Measurements from ENCODE around the gene CHN2. TPM values are rescaled to one million over a fixed set of nuclear protein-coding genes. Genes with fewer than 3 reads are reported as not detected.

CHN2 gene
- polyA plus RNA-seq, 2 of the 4 experiments (the other 2 are of a cell fraction) = 0.06 TPM; not detected in 1

DNA sequence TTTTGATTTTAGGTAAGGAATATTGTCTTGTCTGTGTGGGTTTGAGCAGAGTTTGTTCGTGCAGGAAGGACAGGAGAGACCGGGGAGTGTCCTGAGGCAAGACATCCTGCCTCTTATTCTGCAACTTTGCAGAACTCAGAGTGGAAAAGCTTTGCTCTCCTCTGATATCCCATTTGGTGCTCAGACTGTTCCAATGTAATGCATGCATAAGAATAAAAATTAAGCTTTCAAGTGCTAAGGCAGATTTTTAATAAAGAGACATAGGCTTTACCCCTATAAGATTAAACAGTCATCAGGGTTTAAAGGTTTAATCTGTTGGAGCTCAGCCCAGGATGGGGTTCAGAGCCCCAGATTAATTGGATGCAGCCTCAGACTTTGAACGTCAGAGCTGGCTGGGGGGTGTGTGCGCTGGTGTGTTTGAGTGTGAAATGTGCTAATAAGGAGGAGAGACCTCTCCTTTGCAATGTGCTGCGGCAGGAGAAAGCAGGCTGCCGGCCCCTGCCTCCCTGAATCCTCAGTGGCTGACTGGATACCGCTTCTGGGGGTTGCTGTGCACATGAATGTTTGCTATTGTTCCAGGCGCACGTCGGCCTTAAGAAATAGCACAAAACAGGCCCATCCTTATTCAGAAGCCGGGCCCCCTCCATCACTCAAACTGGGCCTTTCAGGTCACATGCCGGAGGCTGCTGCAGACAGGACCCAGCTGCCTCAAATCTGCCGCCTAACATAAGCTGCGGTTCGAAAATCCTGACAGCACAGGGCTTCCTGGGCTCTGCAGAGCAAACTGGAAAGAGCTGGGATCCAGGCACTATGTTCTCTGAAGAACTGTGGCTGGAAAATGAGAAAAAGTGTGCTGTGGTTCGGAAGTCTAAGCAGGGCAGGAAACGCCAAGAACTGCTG, 285.0 kb downstream of the CHN2 start:
- CTCF ChIA-PET = no interaction called here
- TF ChIP-seq HOXB5 (CRISPR knock-in tag; IDR thresholded peaks at IDR 0.05) (no peak), ZSCAN20 (CRISPR knock-in tag; IDR thresholded peaks at IDR 0.05) (no peak), ESRRA (IDR thresholded peaks at IDR 0.05; ENCODE audit: borderline replicate concordance, low read length) (no peak), EP300 (IDR thresholded peaks at IDR 0.05) (no peak), EHMT2 (IDR thresholded peaks at IDR 0.05; ENCODE audit: low read depth) (no peak), POLR2AphosphoS2 (conservative IDR thresholded peaks at IDR 0.05; ENCODE audit: low read length) (no peak), JUNB (IDR thresholded peaks at IDR 0.05) (no peak), GATA3 (IDR thresholded peaks at IDR 0.05; ENCODE audit: borderline replicate concordance) (no peak), MYC (IDR thresholded peaks at IDR 0.05; ENCODE audit: borderline replicate concordance, low read length) (no peak), POLR2A (IDR thresholded peaks at IDR 0.05; ENCODE audit: low read length) (no peak), RNF2 (IDR thresholded peaks at IDR 0.05; ENCODE audit: borderline replicate concordance, low read depth) (no peak)
- TF ChIP-seq, protein P1, sequence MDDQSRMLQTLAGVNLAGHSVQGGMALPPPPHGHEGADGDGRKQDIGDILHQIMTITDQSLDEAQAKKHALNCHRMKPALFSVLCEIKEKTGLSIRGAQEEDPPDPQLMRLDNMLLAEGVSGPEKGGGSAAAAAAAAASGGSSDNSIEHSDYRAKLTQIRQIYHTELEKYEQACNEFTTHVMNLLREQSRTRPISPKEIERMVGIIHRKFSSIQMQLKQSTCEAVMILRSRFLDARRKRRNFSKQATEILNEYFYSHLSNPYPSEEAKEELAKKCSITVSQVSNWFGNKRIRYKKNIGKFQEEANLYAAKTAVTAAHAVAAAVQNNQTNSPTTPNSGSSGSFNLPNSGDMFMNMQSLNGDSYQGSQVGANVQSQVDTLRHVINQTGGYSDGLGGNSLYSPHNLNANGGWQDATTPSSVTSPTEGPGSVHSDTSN (IDR thresholded peaks at IDR 0.05) = no peak
- TF ChIP-seq, protein P2, sequence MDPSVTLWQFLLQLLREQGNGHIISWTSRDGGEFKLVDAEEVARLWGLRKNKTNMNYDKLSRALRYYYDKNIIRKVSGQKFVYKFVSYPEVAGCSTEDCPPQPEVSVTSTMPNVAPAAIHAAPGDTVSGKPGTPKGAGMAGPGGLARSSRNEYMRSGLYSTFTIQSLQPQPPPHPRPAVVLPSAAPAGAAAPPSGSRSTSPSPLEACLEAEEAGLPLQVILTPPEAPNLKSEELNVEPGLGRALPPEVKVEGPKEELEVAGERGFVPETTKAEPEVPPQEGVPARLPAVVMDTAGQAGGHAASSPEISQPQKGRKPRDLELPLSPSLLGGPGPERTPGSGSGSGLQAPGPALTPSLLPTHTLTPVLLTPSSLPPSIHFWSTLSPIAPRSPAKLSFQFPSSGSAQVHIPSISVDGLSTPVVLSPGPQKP (IDR thresholded peaks at IDR 0.05; ENCODE audit: low read depth, low read length) = no peak
- TF ChIP-seq, protein P3, sequence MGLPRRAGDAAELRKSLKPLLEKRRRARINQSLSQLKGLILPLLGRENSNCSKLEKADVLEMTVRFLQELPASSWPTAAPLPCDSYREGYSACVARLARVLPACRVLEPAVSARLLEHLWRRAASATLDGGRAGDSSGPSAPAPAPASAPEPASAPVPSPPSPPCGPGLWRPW (IDR thresholded peaks at IDR 0.05) = no peak
- TF ChIP-seq, protein P4, sequence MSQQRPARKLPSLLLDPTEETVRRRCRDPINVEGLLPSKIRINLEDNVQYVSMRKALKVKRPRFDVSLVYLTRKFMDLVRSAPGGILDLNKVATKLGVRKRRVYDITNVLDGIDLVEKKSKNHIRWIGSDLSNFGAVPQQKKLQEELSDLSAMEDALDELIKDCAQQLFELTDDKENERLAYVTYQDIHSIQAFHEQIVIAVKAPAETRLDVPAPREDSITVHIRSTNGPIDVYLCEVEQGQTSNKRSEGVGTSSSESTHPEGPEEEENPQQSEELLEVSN (IDR thresholded peaks at IDR 0.05; ENCODE audit: borderline replicate concordance, low read depth) = no peak
- TF ChIP-seq, protein P5, sequence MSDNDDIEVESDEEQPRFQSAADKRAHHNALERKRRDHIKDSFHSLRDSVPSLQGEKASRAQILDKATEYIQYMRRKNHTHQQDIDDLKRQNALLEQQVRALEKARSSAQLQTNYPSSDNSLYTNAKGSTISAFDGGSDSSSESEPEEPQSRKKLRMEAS (IDR thresholded peaks at IDR 0.05) = no peak
- H3K4me3 ChIP-seq = no peak overlapping the region
- peaks cover 8% of the 10 kb centered on the region; the same call in 2 of the 3 replicates for H3K4me1 ChIP-seq
- DNase-seq (ENCODE audit: low read depth in 1 of 2, low spot score in 1 of 2) (no peak), FAIRE-seq (no peak), ATAC-seq (no peak)
- WGBS (ENCODE audit: missing lambda C conversion rate) = 66% methylated on average over 12 of the region's 17 CpGs
- H3K27ac ChIP-seq = no peak overlapping the region
- POLR2A ChIA-PET = no interaction called here
- H3K9me3 ChIP-seq = no peaks in the 10 kb centered on the region; the same call in 2 of the 3 replicates
- no peak overlapping the region for H3K4me2 ChIP-seq

DNA sequence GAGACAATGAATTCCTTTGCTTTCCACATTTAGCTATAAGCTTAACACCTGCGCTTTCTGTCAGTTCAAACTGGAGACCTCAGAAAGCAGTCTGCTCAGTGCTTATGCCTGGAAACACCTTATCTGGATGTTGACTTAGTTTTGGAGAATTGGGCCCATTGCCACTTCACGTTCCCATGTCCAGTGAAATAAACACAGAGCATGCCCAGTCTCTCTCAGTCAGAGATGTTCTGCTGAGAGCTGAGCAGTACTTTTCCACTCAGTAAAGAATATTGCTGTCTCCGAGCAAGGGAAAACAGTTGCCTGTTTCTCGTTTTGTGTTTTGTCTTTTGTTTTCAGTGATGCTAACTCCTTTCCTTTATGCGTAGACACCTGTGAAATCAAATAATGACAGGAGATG, 285.9 kb downstream of the CHN2 start:
- no peak overlapping the region for H3K4me2 ChIP-seq
- H3K9me3 ChIP-seq = no peaks in the 10 kb centered on the region
- WGBS (ENCODE audit: missing lambda C conversion rate) = 70% methylated on average over 5 of the region's 5 CpGs
- H3K4me1 ChIP-seq = peaks cover 14% of the 10 kb centered on the region
- FAIRE-seq = no peak
- no peak overlapping the region for H3K4me3 ChIP-seq
- H3K27ac ChIP-seq = no peak overlapping the region
- ATAC-seq = no peak
- ChIA-PET POLR2A (no interaction called here), CTCF (no interaction called here)
- DNase-seq (ENCODE audit: low read depth in 1 of 2, low spot score in 1 of 2) = no peak
- TF ChIP-seq NR3C1 (IDR thresholded peaks at IDR 0.05) (no peak), HDAC2 (IDR thresholded peaks at IDR 0.05) (no peak), POLR2A (IDR thresholded peaks at IDR 0.05; ENCODE audit: low read length) (no peak), MAFK (IDR thresholded peaks at IDR 0.05; ENCODE audit: partially characterized antibody) (no peak), KDM5A (IDR thresholded peaks at IDR 0.05) (no peak), HOXB13 (CRISPR knock-in tag; IDR thresholded peaks at IDR 0.05; ENCODE audit: low read depth) (no peak), EHF (CRISPR knock-in tag; IDR thresholded peaks at IDR 0.05) (no peak), RCOR1 (IDR thresholded peaks at IDR 0.05; ENCODE audit: low read depth, low read length) (no peak), SREBF2 (IDR thresholded peaks at IDR 0.05) (no peak), ZNF302 (CRISPR knock-in tag; IDR thresholded peaks at IDR 0.05) (no peak), CEBPB (IDR thresholded peaks at IDR 0.05) (no peak), CBX8 (IDR thresholded peaks at IDR 0.05) (no peak)
- TF ChIP-seq, protein P6, sequence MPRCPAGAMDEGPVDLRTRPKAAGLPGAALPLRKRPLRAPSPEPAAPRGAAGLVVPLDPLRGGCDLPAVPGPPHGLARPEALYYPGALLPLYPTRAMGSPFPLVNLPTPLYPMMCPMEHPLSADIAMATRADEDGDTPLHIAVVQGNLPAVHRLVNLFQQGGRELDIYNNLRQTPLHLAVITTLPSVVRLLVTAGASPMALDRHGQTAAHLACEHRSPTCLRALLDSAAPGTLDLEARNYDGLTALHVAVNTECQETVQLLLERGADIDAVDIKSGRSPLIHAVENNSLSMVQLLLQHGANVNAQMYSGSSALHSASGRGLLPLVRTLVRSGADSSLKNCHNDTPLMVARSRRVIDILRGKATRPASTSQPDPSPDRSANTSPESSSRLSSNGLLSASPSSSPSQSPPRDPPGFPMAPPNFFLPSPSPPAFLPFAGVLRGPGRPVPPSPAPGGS (IDR thresholded peaks at IDR 0.05) = no peak
- TF ChIP-seq, protein P3 (IDR thresholded peaks at IDR 0.05) = no peak
- TF ChIP-seq, protein P4 (IDR thresholded peaks at IDR 0.05; ENCODE audit: borderline replicate concordance, low read depth) = no peak
- TF ChIP-seq, protein P7, sequence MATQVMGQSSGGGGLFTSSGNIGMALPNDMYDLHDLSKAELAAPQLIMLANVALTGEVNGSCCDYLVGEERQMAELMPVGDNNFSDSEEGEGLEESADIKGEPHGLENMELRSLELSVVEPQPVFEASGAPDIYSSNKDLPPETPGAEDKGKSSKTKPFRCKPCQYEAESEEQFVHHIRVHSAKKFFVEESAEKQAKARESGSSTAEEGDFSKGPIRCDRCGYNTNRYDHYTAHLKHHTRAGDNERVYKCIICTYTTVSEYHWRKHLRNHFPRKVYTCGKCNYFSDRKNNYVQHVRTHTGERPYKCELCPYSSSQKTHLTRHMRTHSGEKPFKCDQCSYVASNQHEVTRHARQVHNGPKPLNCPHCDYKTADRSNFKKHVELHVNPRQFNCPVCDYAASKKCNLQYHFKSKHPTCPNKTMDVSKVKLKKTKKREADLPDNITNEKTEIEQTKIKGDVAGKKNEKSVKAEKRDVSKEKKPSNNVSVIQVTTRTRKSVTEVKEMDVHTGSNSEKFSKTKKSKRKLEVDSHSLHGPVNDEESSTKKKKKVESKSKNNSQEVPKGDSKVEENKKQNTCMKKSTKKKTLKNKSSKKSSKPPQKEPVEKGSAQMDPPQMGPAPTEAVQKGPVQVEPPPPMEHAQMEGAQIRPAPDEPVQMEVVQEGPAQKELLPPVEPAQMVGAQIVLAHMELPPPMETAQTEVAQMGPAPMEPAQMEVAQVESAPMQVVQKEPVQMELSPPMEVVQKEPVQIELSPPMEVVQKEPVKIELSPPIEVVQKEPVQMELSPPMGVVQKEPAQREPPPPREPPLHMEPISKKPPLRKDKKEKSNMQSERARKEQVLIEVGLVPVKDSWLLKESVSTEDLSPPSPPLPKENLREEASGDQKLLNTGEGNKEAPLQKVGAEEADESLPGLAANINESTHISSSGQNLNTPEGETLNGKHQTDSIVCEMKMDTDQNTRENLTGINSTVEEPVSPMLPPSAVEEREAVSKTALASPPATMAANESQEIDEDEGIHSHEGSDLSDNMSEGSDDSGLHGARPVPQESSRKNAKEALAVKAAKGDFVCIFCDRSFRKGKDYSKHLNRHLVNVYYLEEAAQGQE (IDR thresholded peaks at IDR 0.05) = no peak

All from A549 (cell line).